ENCODE results near the gene RARS2. TPM values are rescaled to one million over a fixed set of nuclear protein-coding genes. Genes with fewer than 3 reads are reported as not detected.

RARS2 gene
- total and polyA plus RNA-seq, 9 of the 15 experiments (the other 6 are each of a cell fraction or from before 2014, with no cell fraction given), result 30.0 to 92.7 (median 43.4) TPM

DNA sequence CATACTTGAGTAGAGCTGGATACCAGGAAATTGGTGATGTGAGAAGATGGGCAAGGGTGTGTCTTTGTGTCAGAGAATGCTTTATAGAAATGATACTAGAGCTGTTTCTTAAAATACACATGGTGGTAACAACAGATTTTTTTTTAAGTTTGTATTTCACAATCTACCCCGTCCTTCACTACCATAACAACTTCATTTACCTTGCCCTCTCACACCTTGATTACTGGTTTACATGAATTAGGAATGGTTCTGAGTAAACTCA lies 45.4 kb downstream of the RARS2 start:
- intact Hi-C loops (cut with micrococcal nuclease), result no loop called here
- DNase-seq (ENCODE audit: extremely low read depth in 1 of 4, low spot score in 3 of 4) (no peak), FAIRE-seq (no peak), ATAC-seq (no peak)
- no peak overlapping the region for H3K9ac ChIP-seq (ENCODE audit: insufficient read depth in 1 of 2, low read depth in 2 of 2, low read length in 2 of 2)
- ChIA-PET POLR2A (no interaction called here), CTCF (ENCODE audit: low intra/inter-chr PET ratio) (no interaction called here)
- H3K79me2 ChIP-seq (ENCODE audit: control insufficient read depth, insufficient read depth, low read length), result no peaks in the 10 kb centered on the region
- no peaks in the 10 kb centered on the region for H3K27me3 ChIP-seq (ENCODE audit: control insufficient read depth in 2 of 2, insufficient read depth in 2 of 2, low read length in 2 of 2)
- in situ Hi-C loops (cut with MboI), result no loop called here
- H3K9me1 ChIP-seq (ENCODE audit: control insufficient read depth, insufficient read depth, low read length), result no peaks in the 10 kb centered on the region
- H3K4me3 ChIP-seq, result no peak overlapping the region
- 100% methylated on average over 1 of the region's 1 CpG for WGBS (ENCODE audit: insufficient coverage, low coverage, missing lambda C conversion rate)
- H2AFZ ChIP-seq (ENCODE audit: low read depth, low read length), result no peak overlapping the region
- peaks cover 78% of the 10 kb centered on the region for H3K36me3 ChIP-seq (ENCODE audit: control insufficient read depth, insufficient read depth, low read length)
- no peak overlapping the region for H3K4me2 ChIP-seq (ENCODE audit: insufficient read depth, low read length)
- no peaks in the 10 kb centered on the region for H3K4me1 ChIP-seq (replicated peaks in 1 of 2; ENCODE audit: control insufficient read depth in 2 of 2, insufficient read depth in 2 of 2, low read length in 2 of 2)
- H4K20me1 ChIP-seq (replicated peaks; ENCODE audit: control insufficient read depth, insufficient read depth, low read length), result no peaks in the 10 kb centered on the region
- no TSS peak for BruUV-seq (replicated peaks)
- no peaks in the 10 kb centered on the region for H3K9me3 ChIP-seq (replicated peaks; ENCODE audit: control insufficient read depth, insufficient read depth, low read depth, low read length)
- H3K27ac ChIP-seq (ENCODE audit: extremely low read depth, low read depth, low read length), result no peak overlapping the region
- no peak for TF ChIP-seq ZNF586 (CRISPR knock-in tag; conservative IDR thresholded peaks at IDR 0.05)
- no peak for TF ChIP-seq MBD1 (CRISPR knock-in tag; IDR thresholded peaks at IDR 0.05)
- TF ChIP-seq, protein P1, sequence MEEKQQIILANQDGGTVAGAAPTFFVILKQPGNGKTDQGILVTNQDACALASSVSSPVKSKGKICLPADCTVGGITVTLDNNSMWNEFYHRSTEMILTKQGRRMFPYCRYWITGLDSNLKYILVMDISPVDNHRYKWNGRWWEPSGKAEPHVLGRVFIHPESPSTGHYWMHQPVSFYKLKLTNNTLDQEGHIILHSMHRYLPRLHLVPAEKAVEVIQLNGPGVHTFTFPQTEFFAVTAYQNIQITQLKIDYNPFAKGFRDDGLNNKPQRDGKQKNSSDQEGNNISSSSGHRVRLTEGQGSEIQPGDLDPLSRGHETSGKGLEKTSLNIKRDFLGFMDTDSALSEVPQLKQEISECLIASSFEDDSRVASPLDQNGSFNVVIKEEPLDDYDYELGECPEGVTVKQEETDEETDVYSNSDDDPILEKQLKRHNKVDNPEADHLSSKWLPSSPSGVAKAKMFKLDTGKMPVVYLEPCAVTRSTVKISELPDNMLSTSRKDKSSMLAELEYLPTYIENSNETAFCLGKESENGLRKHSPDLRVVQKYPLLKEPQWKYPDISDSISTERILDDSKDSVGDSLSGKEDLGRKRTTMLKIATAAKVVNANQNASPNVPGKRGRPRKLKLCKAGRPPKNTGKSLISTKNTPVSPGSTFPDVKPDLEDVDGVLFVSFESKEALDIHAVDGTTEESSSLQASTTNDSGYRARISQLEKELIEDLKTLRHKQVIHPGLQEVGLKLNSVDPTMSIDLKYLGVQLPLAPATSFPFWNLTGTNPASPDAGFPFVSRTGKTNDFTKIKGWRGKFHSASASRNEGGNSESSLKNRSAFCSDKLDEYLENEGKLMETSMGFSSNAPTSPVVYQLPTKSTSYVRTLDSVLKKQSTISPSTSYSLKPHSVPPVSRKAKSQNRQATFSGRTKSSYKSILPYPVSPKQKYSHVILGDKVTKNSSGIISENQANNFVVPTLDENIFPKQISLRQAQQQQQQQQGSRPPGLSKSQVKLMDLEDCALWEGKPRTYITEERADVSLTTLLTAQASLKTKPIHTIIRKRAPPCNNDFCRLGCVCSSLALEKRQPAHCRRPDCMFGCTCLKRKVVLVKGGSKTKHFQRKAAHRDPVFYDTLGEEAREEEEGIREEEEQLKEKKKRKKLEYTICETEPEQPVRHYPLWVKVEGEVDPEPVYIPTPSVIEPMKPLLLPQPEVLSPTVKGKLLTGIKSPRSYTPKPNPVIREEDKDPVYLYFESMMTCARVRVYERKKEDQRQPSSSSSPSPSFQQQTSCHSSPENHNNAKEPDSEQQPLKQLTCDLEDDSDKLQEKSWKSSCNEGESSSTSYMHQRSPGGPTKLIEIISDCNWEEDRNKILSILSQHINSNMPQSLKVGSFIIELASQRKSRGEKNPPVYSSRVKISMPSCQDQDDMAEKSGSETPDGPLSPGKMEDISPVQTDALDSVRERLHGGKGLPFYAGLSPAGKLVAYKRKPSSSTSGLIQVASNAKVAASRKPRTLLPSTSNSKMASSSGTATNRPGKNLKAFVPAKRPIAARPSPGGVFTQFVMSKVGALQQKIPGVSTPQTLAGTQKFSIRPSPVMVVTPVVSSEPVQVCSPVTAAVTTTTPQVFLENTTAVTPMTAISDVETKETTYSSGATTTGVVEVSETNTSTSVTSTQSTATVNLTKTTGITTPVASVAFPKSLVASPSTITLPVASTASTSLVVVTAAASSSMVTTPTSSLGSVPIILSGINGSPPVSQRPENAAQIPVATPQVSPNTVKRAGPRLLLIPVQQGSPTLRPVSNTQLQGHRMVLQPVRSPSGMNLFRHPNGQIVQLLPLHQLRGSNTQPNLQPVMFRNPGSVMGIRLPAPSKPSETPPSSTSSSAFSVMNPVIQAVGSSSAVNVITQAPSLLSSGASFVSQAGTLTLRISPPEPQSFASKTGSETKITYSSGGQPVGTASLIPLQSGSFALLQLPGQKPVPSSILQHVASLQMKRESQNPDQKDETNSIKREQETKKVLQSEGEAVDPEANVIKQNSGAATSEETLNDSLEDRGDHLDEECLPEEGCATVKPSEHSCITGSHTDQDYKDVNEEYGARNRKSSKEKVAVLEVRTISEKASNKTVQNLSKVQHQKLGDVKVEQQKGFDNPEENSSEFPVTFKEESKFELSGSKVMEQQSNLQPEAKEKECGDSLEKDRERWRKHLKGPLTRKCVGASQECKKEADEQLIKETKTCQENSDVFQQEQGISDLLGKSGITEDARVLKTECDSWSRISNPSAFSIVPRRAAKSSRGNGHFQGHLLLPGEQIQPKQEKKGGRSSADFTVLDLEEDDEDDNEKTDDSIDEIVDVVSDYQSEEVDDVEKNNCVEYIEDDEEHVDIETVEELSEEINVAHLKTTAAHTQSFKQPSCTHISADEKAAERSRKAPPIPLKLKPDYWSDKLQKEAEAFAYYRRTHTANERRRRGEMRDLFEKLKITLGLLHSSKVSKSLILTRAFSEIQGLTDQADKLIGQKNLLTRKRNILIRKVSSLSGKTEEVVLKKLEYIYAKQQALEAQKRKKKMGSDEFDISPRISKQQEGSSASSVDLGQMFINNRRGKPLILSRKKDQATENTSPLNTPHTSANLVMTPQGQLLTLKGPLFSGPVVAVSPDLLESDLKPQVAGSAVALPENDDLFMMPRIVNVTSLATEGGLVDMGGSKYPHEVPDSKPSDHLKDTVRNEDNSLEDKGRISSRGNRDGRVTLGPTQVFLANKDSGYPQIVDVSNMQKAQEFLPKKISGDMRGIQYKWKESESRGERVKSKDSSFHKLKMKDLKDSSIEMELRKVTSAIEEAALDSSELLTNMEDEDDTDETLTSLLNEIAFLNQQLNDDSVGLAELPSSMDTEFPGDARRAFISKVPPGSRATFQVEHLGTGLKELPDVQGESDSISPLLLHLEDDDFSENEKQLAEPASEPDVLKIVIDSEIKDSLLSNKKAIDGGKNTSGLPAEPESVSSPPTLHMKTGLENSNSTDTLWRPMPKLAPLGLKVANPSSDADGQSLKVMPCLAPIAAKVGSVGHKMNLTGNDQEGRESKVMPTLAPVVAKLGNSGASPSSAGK (IDR thresholded peaks at IDR 0.05), result no peak
- TF ChIP-seq ZNF511 (CRISPR knock-in tag; IDR thresholded peaks at IDR 0.05), result no peak
- no peak for TF ChIP-seq HNRNPUL1 (IDR thresholded peaks at IDR 0.05; ENCODE audit: low read length)
- no peak for TF ChIP-seq RBFOX2 (IDR thresholded peaks at IDR 0.05; ENCODE audit: low read depth, low read length)
- TF ChIP-seq CXXC5 (CRISPR knock-in tag; IDR thresholded peaks at IDR 0.05), result no peak
- TF ChIP-seq, protein P2, sequence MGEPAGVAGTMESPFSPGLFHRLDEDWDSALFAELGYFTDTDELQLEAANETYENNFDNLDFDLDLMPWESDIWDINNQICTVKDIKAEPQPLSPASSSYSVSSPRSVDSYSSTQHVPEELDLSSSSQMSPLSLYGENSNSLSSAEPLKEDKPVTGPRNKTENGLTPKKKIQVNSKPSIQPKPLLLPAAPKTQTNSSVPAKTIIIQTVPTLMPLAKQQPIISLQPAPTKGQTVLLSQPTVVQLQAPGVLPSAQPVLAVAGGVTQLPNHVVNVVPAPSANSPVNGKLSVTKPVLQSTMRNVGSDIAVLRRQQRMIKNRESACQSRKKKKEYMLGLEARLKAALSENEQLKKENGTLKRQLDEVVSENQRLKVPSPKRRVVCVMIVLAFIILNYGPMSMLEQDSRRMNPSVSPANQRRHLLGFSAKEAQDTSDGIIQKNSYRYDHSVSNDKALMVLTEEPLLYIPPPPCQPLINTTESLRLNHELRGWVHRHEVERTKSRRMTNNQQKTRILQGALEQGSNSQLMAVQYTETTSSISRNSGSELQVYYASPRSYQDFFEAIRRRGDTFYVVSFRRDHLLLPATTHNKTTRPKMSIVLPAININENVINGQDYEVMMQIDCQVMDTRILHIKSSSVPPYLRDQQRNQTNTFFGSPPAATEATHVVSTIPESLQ (CRISPR knock-in tag; IDR thresholded peaks at IDR 0.05), result no peak

Measured in K562 (cell line).